A673 (cell line): Measurements from ENCODE around the gene LMBR1. TPM values are rescaled to one million over a fixed set of nuclear protein-coding genes. Genes with fewer than 3 reads are reported as not detected.

Source experiments
- BruUV-seq: library from RNA; stranded (reverse); fragments of 400-500 nt; replicated peaks from 2 replicates; lab custom pipeline; 2021; lab: Mats Ljungman, UMichigan
- CTCF ChIA-PET: fragments of 300-600 bp; sonication (Branson Sonifier 250); formaldehyde crosslinking; loops from one replicate; lab custom pipeline; 2022; ENCODE audit warnings: antibody characterized with exemption; lab: Charles Lee
- POLR2A ChIA-PET: fragments of 300-600 bp; sonication (Branson Sonifier 250); formaldehyde crosslinking; loops from one replicate; lab custom pipeline; 2022; ENCODE audit warnings: antibody characterized with exemption; ENCODE audit not compliant: low non-redundant PET; lab: Charles Lee
- DNase-seq: peaks from one replicate; pipeline ENCODE4 v3.0.0-alpha.2; 2015; ENCODE audit warnings: low spot score
- H3K27ac ChIP-seq: fragments of 200-600 bp; sonication (generic); 2 replicates; pipeline ENCODE4 v1.5.1; 2016; ENCODE audit warnings: mixed run types, low read depth, mild to moderate bottlenecking, mixed read lengths, antibody characterized with exemption, low read length; ENCODE audit not compliant: poor library complexity, severe bottlenecking
- H3K27me3 ChIP-seq: fragments of 200-600 bp; sonication (generic); replicated peaks from 2 replicates; pipeline ENCODE4 v1.6.1; 2017; ENCODE audit warnings: mixed run types, low read depth, mild to moderate bottlenecking, mixed read lengths, antibody characterized with exemption, low read length; ENCODE audit not compliant: insufficient read depth, poor library complexity
- H3K36me3 ChIP-seq: fragments of 200-600 bp; sonication (generic); 2 replicates; pipeline ENCODE4 v1.6.1; 2016; ENCODE audit warnings: mixed run types, mild to moderate bottlenecking, mixed read lengths, antibody characterized with exemption, low read length; ENCODE audit not compliant: insufficient read depth, poor library complexity, severe bottlenecking
- H3K4me1 ChIP-seq: fragments of 200-600 bp; sonication (generic); 2 replicates; pipeline ENCODE4 v1.6.1; 2017; ENCODE audit warnings: mixed run types, mild to moderate bottlenecking, mixed read lengths, antibody characterized with exemption, low read length; ENCODE audit not compliant: insufficient read depth, poor library complexity, severe bottlenecking
- H3K4me3 ChIP-seq: fragments of 200-600 bp; sonication (generic); 2 replicates; pipeline ENCODE4 v1.5.1; 2016; ENCODE audit warnings: low read depth, mixed run types, mild to moderate bottlenecking, mixed read lengths, low read length; ENCODE audit not compliant: poor library complexity, severe bottlenecking
- H3K9me3 ChIP-seq: fragments of 200-600 bp; sonication (generic); 2 replicates; pipeline ENCODE4 v1.6.1; 2016; ENCODE audit warnings: mixed run types, low read depth, mild to moderate bottlenecking, mixed read lengths, antibody characterized with exemption, low read length; ENCODE audit not compliant: poor library complexity, severe bottlenecking
- EZH2 ChIP-seq: fragments of 200-600 bp; sonication (generic); IDR thresholded peaks from 2 replicates; pipeline ENCODE4 v1.6.1; 2017; ENCODE audit warnings: borderline replicate concordance, low read depth, mild to moderate bottlenecking, mixed read lengths, antibody characterized with exemption, low read length; ENCODE audit not compliant: poor library complexity, severe bottlenecking
- intact Hi-C: fragments of 100-400 bp; cut with micrococcal nuclease; formaldehyde crosslinking; loops from one replicate; pipeline ENCODE4 v1.10.0; 2022; ENCODE audit not compliant: unreplicated experiment
- total RNA-seq: library from RNA; stranded (reverse); gene quantifications from 2 replicates; pipeline ENCODE4 v1.2.3, GENCODE V29; 2021
- TF ChIP-seq, protein P1 (sequence below): fragments of 300-800, 200-600 bp; sonication (generic); conservative IDR thresholded peaks from 2 replicates; pipeline ENCODE4 v1.5.1; 2017; ENCODE audit warnings: low read depth, mild to moderate bottlenecking, antibody characterized with exemption, low read length, moderate library complexity, mixed read lengths

The LMBR1 gene
- total RNA-seq, 1 experiment from 2014 or later, result 50.7 TPM

DNA sequence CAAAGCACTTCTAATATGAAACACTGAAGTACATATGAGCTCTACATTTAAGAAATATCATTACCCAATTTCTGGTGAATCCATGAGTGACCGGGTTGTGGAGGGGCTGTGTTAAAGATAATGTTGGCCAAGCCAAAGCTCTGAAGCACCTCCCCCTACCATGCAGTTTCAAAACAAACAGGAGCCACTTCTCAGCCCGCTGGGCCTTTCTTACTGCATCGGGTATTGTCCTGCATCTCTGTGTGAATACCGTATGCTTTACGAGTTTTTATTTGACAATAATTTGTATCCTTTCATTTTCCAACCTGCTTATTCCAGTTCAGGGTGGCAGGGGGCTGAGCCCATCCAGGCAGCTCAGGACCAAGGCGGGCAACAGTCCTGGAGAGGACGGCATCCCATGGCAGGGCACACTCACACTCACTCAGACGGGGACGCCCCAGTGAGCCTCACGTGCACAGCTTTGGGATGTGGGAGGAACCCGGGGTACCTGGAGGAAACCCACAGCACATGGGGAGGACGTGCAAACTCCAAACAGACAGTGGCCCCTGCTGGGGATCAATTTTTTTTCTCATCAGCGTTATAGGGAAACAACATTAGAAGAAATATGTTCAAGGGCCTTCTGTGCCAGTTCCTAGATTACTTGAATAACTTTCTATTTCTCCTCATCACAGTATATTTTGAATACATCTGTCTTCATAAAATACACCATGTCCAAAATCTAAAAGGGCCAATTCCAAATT, 250.5 kb downstream of the LMBR1 start:
- Histone ChIP-seq H3K4me1 (peaks cover 5% of the 10 kb centered on the region), H3K27me3 (peaks cover 10% of the 10 kb centered on the region), H3K4me3 (no peak overlapping the region), H3K36me3 (no peaks in the 10 kb centered on the region), H3K27ac (no peak overlapping the region), H3K9me3 (no peaks in the 10 kb centered on the region)
- intact Hi-C loops, result loop anchor here (10.0 kb wide), 1 partner anchor 172 kb away; no protein-coding TSS in a partner anchor
- TF ChIP-seq EZH2, result no peak
- TF ChIP-seq, protein P1, sequence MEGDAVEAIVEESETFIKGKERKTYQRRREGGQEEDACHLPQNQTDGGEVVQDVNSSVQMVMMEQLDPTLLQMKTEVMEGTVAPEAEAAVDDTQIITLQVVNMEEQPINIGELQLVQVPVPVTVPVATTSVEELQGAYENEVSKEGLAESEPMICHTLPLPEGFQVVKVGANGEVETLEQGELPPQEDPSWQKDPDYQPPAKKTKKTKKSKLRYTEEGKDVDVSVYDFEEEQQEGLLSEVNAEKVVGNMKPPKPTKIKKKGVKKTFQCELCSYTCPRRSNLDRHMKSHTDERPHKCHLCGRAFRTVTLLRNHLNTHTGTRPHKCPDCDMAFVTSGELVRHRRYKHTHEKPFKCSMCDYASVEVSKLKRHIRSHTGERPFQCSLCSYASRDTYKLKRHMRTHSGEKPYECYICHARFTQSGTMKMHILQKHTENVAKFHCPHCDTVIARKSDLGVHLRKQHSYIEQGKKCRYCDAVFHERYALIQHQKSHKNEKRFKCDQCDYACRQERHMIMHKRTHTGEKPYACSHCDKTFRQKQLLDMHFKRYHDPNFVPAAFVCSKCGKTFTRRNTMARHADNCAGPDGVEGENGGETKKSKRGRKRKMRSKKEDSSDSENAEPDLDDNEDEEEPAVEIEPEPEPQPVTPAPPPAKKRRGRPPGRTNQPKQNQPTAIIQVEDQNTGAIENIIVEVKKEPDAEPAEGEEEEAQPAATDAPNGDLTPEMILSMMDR, result no peak
- CTCF ChIA-PET, result no interaction called here
- DNase-seq, result no peak
- POLR2A ChIA-PET, result no interaction called here
- no TSS peak for BruUV-seq

DNA sequence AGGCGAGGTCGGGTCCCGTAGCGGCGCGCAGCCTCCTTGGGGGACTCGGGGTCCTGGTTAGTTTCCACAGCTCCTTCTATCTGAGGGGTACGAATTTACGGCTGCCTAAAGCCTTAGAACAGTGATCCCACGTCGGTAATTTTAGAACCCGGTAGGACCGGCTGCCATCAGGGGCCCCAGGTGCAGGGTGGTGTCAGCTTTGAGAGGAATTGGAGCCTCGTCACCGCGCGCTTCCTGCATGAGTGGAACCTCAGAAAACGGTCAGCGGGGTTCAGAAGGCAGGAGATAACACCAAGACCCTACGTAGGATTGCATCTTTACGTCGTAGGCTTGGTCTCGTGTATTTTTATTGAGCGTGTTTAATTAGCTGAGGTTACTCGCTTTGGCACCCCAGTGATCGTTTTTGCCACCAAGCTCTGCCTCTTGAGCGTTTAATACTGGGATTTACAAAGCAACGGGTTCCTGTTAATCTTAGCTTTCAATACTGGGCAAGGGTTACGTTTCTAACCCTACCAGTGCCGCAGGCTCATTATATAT, 252.0 kb downstream of the LMBR1 start:
- Histone ChIP-seq H3K9me3 (no peaks in the 10 kb centered on the region), H3K27ac (peak overlapping the region; percentile 41), H3K4me3 (peak overlapping the region; percentile 59), H3K27me3 (peaks cover 10% of the 10 kb centered on the region), H3K4me1 (peaks cover 5% of the 10 kb centered on the region), H3K36me3 (no peaks in the 10 kb centered on the region)
- intact Hi-C loops, result loop anchor here (10.0 kb wide), 1 partner anchor 174 kb away; no protein-coding TSS in a partner anchor
- CTCF ChIA-PET, result interaction anchor here (0.7 kb wide), 1 partner anchor 21 kb away, joined by 3 read pairs; no protein-coding TSS in a partner anchor
- TSS peak; percentile 83 for BruUV-seq
- no peak for DNase-seq
- POLR2A ChIA-PET, result interaction anchor here (0.5 kb wide), 1 partner anchor 1025 kb away, joined by 3 read pairs; no protein-coding TSS in a partner anchor
- no peak for TF ChIP-seq EZH2
- TF ChIP-seq, protein P1, result no peak

DNA sequence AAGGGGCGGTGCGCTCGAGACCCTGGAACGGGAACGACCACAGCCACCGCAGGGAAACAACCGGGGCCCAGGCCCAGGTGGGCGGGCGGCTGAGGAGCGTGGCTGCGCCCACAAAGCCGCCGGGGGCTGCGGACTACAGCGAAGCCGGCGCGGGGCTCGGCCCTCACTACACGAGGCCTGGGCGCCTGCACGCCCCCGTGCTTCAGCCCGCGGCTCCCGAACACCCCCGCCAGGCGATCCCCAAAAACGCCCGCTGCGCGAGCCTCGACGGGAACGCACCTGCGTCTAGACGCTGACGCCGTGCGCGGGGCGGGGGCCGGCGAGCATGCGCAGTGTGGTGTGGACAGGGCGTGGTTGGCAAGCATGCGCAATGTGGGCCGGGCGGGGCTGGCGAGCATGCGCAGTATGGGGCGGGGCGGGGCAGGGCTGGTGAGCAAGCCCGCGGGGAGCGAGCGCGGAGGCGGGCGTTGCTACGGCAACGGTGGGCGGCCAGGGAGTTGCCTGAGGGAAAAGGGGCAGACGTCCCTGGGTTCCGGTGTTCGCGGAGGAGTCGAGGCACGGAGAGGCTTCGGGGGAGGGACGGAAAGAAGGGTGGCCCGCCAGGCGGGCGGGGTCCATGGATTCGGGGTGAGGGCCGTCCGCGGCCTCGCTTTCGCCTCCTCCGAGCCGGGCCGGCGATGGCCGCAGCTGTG, 252.6 kb downstream of the LMBR1 start, which contains the start of gene RNF32:
TSS of gene RNF32 (plus strand) at position 518 of the 692 bp plus-strand sequence. CDS start 3,104 bp downstream, outside the sequence.
- ChIA-PET CTCF (interaction anchor here (0.7 kb wide), 1 partner anchor 21 kb away, joined by 3 read pairs; no protein-coding TSS in a partner anchor), POLR2A (no interaction called here)
- intact Hi-C loops, result loop anchor here (10.0 kb wide), 1 partner anchor 174 kb away; no protein-coding TSS in a partner anchor

More for the DNA sequence above, 252.6 kb downstream of the LMBR1 start, which contains the start of gene RNF32:
- TF ChIP-seq EZH2, result no peak
- TF ChIP-seq, protein P1, result no peak
- no TSS peak for BruUV-seq
- Histone ChIP-seq H3K27ac (peak within 1 kb of the TSS; percentile 58), H3K4me3 (peak within 1 kb of the TSS; percentile 59), H3K4me1 (peaks cover 5% of the 10 kb centered on the region), H3K36me3 (no peaks in the 10 kb centered on the region), H3K9me3 (no peaks in the 10 kb centered on the region), H3K27me3 (peaks cover 10% of the 10 kb centered on the region)
- DNase-seq, result peak; percentile 94
